ENCODE data around the gene OPN4. TPM values are rescaled to one million over a fixed set of nuclear protein-coding genes. Genes with fewer than 3 reads are reported as not detected.

Gene OPN4
- total and polyA plus RNA-seq, 2 of the 8 experiments (the other 6 are each of a cell fraction or from before 2014, with no cell fraction given) = not detected

- no peak for TF ChIP-seq GABPA (IDR thresholded peaks at IDR 0.05; ENCODE audit: borderline replicate concordance, insufficient read depth, low read length)
- no peak for TF ChIP-seq POU5F1 (IDR thresholded peaks at IDR 0.05; ENCODE audit: low read depth, low read length)
- TF ChIP-seq CBX5 (IDR thresholded peaks at IDR 0.05; ENCODE audit: low read depth, low read length) = no peak
- no peak for TF ChIP-seq SIRT6 (IDR thresholded peaks at IDR 0.05; ENCODE audit: low read length)
Measured at GRCh38 chr10:86654411-86655172, at the start of gene OPN4 (continued).

Data from H1 (cell line).